ENCODE measurements around the gene FLNC.

- TF ChIP-seq CTCF (IDR thresholded peaks at IDR 0.05) (no peak), POLR2AphosphoS5 (IDR thresholded peaks at IDR 0.05; ENCODE audit: low read depth, low read length) (no peak), REST (IDR thresholded peaks at IDR 0.05; ENCODE audit: insufficient read depth in 1 of 2, low read depth in 2 of 2, low read length in 1 of 2) (no peak)
These were observed 63.9 kb downstream of the FLNC start for GRCh38 chr7:128894101-128894440.
